SK-N-SH (cell line): Measurements from ENCODE around the gene CTU1.

ENCODE experiments used
- CHD2 ChIP-seq: fragments of 150-350 bp; IDR thresholded peaks from 2 replicates; pipeline ENCODE4 v1.6.1; 2018; ENCODE audit warnings: low read length; ENCODE audit not compliant: partially characterized antibody
- EP300 ChIP-seq, 2 experiments: IDR thresholded peaks; 2 replicates each; pipeline versions ENCODE4 v1.4.0 to v1.6.1; 2012; ENCODE audit warnings: borderline replicate concordance in 1 of 2, low read depth in 1 of 2, low read length in 1 of 2
- EZH2phosphoT487 ChIP-seq: fragments of 200-600 bp; sonication (generic); IDR thresholded peaks from 2 replicates; pipeline ENCODE4 v1.6.1; 2017; ENCODE audit warnings: low read depth, mixed run types, mild to moderate bottlenecking, antibody characterized with exemption, moderate library complexity, borderline replicate concordance
- GABPA ChIP-seq: IDR thresholded peaks from 2 replicates; pipeline ENCODE4 v1.4.0; 2012; ENCODE audit warnings: low read depth, mild to moderate bottlenecking
- POLR2AphosphoS5 ChIP-seq: IDR thresholded peaks from 2 replicates; pipeline ENCODE4 v1.6.1; 2012; ENCODE audit warnings: low read depth, low read length
- RCOR1 ChIP-seq: fragments of 150-350 bp; IDR thresholded peaks from 2 replicates; pipeline ENCODE4 v1.6.1; 2017; ENCODE audit warnings: antibody characterized with exemption, low read length
- RXRA ChIP-seq: IDR thresholded peaks from 2 replicates; pipeline ENCODE4 v1.4.0; 2012; ENCODE audit warnings: low read depth, mild to moderate bottlenecking, borderline replicate concordance
- SMC3 ChIP-seq: IDR thresholded peaks from 2 replicates; pipeline ENCODE4 v1.6.1; 2012; ENCODE audit warnings: low read depth, low read length, improper control_type of control experiment
- TAF1 ChIP-seq: IDR thresholded peaks from 2 replicates; pipeline ENCODE4 v1.6.1; 2012; ENCODE audit warnings: low read depth, mild to moderate bottlenecking, low read length, moderate library complexity, borderline replicate concordance
- TCF12 ChIP-seq: IDR thresholded peaks from 2 replicates; pipeline ENCODE4 v1.4.0; 2012
- YY1 ChIP-seq: IDR thresholded peaks from 2 replicates; pipeline ENCODE4 v1.4.0; 2012; ENCODE audit warnings: low read depth, mild to moderate bottlenecking
- TF ChIP-seq, protein P1 (sequence below): fragments of 200-600 bp; sonication (generic); IDR thresholded peaks from 2 replicates; pipeline ENCODE4 v1.6.1; 2017; ENCODE audit warnings: antibody characterized with exemption, mild to moderate bottlenecking, moderate library complexity

DNA sequence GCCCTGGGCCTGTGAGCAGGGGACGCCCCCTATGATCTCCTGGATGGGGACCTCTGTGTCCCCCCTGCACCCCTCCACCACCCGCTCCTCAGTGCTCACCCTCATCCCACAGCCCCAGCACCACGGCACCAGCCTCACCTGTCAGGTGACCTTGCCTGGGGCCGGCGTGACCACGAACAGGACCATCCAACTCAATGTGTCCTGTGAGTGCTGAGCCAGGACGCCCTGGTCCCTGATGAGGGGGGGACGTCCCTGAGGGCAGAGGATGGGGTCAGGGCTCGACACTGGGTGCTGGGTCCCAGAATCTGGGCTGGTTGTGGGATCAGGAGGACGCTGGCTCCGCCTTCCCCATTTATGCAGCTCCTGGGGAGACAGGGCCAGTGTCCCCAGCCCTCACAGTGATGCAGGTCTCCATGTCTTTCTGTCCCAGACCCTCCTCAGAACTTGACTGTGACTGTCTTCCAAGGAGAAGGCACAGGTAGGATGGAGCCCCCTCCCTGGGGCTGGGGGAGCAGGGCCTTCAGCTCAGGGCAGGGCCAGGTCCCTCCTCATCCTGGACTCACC lies 36.4 kb upstream of the CTU1 start:
- TF ChIP-seq RCOR1 = no peak
- TF ChIP-seq, protein P1, sequence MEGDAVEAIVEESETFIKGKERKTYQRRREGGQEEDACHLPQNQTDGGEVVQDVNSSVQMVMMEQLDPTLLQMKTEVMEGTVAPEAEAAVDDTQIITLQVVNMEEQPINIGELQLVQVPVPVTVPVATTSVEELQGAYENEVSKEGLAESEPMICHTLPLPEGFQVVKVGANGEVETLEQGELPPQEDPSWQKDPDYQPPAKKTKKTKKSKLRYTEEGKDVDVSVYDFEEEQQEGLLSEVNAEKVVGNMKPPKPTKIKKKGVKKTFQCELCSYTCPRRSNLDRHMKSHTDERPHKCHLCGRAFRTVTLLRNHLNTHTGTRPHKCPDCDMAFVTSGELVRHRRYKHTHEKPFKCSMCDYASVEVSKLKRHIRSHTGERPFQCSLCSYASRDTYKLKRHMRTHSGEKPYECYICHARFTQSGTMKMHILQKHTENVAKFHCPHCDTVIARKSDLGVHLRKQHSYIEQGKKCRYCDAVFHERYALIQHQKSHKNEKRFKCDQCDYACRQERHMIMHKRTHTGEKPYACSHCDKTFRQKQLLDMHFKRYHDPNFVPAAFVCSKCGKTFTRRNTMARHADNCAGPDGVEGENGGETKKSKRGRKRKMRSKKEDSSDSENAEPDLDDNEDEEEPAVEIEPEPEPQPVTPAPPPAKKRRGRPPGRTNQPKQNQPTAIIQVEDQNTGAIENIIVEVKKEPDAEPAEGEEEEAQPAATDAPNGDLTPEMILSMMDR = no peak
- TF ChIP-seq SMC3 = no peak
- TF ChIP-seq TCF12 = no peak
- no peak for TF ChIP-seq POLR2AphosphoS5
- no peak for TF ChIP-seq CHD2
- no peak for TF ChIP-seq EP300 (IDR thresholded peaks at IDR 0.05; ENCODE audit: borderline replicate concordance in 1 of 2, low read depth in 1 of 2, low read length in 1 of 2)
- TF ChIP-seq RXRA = no peak
- TF ChIP-seq YY1 = no peak
- no peak for TF ChIP-seq TAF1
- TF ChIP-seq EZH2phosphoT487 = no peak
- no peak for TF ChIP-seq GABPA
